GM19025 (cell line): Measurements from ENCODE around the gene COX5A.

Source experiments
- ATAC-seq: cut with Tn5 transposase; IDR thresholded peaks from one replicate; pipeline ENCODE4 v1.9.1; 2021; ENCODE audit warnings: mild to moderate bottlenecking, low read depth, moderate library complexity; ENCODE audit not compliant: unreplicated experiment

Gene COX5A

GRCh38 chr15:74937590-74938371 lies at the start of gene COX5A:
Gene COX5A, minus strand, starts transcription at chr15:74938073. Its CDS starts 59 bp downstream, at chr15:74938014.
- ATAC-seq: peak; percentile 91

GRCh38 chr15:74983725-74984231 lies 45.9 kb upstream of the COX5A start:
- ATAC-seq: peak; percentile 55

DNA sequence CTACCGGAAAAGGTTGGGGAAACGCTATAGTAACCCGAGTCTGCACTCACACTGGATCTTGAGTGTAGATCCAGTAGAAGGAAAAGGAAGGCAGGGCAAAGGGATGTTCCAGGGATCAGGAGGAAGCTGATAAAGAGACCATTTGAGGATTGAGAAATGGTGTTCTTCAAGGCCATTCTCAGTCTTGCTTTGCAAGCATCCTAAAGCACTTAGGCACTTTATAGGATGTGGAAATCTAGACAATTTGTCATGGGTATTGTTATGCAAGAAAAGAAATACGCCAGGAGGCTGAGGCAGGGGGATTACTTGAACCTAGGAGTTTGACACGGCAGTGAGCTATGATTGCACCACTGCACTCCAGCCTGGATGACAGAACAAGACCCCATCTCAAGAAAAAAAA lies 44.3 kb upstream of the COX5A start:
- ATAC-seq: no peak

DNA sequence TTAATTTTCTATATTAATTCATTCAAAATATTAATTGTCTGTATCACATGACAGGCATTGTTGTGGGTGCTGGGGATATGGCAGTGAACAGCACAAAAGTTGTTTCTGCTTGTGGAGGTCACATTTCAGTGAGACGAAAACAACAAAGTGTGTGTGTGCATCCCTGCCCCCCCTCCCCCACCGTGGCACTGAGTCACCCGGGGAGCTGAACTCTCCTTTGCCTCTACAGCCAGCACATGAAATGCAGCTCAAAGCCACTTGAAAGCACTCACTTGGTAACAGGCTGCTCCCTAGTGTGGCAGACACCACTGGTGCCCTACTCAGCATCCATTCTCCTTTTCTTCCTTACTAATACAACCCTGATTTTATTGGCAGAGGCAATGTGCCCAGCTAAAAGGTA lies 40.6 kb upstream of the COX5A start:
- ATAC-seq: no peak

DNA sequence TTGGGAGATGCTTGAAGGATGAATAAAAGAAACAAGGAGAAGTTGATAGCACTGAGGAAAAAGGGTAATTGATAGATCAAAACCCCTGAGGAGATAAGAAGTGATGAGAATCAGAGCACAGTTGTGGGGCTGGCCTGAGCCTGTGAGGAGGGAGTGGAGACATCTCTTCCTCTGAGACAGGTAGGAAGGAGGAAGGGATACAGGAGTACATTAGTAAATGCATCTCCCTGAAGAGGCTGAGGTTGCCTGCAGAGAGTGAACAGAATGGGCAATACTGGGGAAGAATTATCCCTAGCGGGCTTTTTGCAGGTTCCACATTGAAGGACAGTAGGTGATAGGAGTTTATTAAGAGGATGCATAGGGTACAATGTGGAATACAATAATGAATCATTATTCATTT lies 40.2 kb upstream of the COX5A start:
- no peak for ATAC-seq

- no peak for ATAC-seq
Measured at GRCh38 chr15:74977599-74977998, 39.7 kb upstream of the COX5A start.

- ATAC-seq: no peak
Measured at GRCh38 chr15:74976159-74976558, 38.3 kb upstream of the COX5A start.

GRCh38 chr15:74967670-74968069 lies 29.8 kb upstream of the COX5A start:
- ATAC-seq: no peak

DNA sequence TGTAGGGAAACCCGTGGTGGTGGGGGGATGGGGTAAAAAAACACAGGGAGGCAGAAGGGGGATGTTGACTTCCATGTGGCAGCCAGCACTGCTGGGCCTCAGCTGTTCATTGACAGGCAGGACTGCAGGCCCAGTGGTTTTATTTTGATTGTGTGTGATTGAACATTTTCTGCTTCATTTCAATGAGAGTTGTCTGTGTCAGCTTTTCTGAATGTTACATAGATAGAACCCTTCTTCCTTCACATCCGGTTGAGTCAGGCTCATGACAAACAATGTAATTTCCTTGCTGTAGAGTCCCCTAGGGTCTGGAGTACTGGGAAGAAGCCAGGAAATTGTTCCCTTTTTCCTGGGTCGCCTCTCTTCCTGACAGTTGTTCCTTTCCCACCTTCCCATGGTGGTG lies 26.9 kb upstream of the COX5A start:
- ATAC-seq: no peak

DNA sequence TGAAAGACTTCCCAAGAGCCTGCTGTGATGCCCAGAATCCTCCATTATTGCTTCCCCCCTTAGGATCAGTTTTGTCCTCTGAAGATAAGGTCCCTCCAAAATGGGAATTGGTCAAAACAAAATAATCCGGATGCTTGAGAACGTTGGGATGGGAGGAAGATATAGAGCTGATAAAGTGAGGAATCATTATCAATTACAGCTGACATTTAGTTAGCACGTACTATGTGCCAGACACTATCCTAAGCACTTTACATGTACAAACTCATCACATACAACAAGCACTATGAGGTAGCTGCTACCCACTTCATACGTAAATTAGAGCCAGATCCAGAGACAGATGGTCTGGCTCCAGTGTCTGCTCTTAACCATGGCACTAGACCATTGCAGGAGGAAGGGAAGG lies 25.3 kb upstream of the COX5A start:
- ATAC-seq: no peak

DNA sequence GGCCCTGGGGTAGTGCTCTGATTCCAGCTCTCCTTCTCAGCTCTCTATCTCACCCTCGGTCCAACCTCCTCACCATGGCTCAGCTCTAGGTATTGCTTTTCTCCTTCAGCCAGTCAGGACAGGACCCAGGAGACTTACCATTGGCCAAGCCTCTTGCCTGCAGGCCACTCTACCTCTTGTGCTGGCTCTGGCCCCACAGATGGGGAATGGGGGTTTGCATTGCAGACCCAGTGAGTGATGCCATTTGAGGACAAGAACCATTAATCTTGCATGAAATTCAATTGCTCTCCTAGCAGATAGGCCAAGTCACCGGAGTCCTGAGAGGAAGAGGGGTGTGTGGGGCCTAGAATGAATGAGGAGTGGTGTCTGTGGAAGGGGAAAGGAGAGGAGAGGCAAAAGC lies 24.8 kb upstream of the COX5A start:
- ATAC-seq: no peak

DNA sequence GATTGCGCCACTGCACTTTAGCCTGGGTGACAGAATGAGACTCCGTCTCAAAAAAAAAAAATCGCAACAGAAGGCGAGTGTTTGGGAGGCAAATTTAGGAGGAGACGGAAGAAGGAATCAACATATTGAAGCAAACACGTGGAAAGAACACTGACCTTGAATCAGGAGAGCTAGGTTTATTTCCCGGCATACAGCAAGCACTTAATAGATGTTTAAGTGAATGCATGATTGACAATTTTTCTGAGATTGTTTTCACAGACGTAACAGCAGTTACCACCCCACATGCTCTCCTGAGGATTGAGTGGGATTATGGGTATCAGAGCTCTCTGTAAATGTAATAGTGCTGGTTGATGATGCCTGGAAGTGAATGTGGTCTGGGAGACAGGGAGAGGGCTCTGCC lies 24.3 kb upstream of the COX5A start:
- no peak for ATAC-seq

- no peak for ATAC-seq
Measured at GRCh38 chr15:74961616-74962015, 23.7 kb upstream of the COX5A start.

DNA sequence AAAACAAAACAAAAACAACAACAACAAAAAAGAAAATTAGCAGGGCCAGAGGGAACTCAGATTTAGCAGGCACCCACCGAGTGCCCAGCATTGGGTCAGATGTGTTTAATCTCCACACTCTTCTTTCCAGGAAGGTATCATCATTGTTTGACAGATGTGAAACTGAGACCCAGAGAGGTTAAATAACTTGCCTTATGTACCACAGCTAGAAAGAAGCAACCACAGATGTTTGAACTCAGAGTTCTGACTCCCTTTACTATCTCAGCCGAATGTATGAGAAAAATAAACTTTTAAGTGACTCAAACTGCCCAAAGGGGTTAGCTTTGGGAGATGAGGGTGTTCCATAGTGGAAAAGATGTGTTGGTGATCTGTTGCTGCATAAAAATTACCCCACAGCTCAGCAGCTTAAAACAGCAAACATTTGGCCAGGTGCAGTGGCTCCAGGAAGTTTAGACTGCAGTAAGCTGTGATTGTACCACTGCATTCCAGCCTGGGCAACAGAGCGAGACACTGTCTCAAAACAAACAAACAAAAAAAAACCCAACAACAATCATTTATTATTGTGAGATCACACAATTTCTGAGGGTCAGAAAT lies 23.2 kb upstream of the COX5A start:
- ATAC-seq: no peak

- ATAC-seq: no peak
Measured at GRCh38 chr15:74960286-74960685, 22.4 kb upstream of the COX5A start.

GRCh38 chr15:74959586-74959939 lies 21.7 kb upstream of the COX5A start:
- ATAC-seq: no peak

- ATAC-seq: no peak
Measured at GRCh38 chr15:74958908-74959585, 21.2 kb upstream of the COX5A start.

- no peak for ATAC-seq
Measured at GRCh38 chr15:74958320-74958907, 20.5 kb upstream of the COX5A start.

DNA sequence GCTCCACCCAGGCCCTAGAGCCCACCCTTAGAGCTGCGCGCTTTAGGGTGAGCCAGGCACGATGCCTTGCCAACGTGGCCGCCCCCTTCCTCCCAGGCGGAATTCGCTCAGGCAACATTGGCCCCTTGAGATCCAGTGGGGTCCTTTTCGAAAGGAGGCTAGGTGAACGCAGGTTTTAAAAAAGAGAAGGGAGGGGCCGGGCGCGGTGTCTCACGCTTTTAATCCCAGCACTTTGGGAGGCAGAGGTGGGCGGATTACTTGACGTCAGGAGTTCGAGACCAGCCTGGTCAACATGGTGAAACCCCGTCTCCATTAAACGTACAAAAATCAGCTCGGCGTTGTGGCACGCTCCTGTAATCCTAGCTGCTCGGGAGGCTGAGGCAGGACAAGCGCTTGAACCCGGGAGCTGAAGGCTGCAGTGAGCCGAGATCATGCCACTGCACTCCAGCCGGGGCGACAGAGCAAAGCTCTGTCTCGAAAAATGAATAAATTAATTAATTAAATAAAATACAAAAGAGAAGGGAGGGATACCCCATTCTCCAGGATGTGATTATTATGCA lies 19.7 kb upstream of the COX5A start:
- no peak for ATAC-seq

DNA sequence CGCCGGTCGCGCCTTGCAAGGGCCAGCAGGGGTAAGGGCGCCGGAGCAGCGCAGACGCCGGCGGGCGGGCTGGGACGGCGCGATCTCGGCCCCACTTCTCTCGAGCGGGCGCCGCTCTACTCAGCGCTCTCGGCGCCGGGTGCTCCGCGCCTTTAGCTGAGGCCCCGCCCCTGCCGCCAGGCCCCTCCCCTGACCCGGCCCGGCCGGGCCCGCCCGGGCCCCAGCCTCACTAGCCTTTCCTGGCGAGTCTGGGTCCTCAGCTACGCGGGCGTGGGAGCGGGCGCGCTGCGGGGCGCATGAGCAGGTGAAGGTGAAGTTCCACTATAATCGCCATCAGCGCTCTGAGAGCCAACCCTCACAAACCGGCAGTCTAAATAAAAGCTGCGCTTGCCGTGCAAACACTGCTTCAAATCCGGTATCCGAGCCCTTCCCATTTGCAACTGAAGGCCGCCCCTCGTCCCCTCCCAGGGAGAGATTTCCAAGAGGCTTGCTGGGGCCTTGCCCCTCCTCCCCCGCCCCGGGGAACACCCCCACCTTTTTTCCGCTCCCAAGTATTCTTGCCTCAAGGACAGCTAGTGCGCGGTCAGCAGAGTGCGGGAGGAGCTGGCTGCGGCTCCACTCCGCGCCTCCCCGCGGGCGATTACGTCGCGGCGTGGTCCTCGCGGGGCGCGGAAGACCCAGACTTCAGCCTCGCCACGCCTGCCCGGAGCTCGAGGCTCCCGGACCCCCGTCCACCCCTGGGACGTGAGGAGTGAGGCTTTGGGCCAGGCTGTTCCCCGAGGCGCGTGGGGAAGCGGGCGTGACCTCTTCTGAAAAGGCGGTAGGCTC lies 19.0 kb upstream of the COX5A start, which contains the start of gene RPP25:
Gene RPP25, minus strand, starts transcription at position 125 of the 828 bp plus-strand sequence. CDS start 189 bp downstream, outside the sequence.
- ATAC-seq: peak; percentile 90
